Stimulated activated CD4-positive, alpha-beta T cell treated with anti-CD3 and anti-CD28 coated beads, TNF-alpha, amount 100 ng/mL, for 4 hours (primary cell): ENCODE measurements around the gene TEPSIN.

Source experiments
- DNase-seq, 3 experiments: peaks; one replicate each; pipeline ENCODE4 v3.0.0-alpha.2; 2020; ENCODE audit warnings: low read depth in 3 of 3

TEPSIN gene

GRCh38 chr17:81197831-81198490 lies 40.9 kb downstream of the TEPSIN start:
- DNase-seq, result no peak

GRCh38 chr17:81197409-81197795 lies 41.5 kb downstream of the TEPSIN start:
- no peak for DNase-seq

GRCh38 chr17:81196505-81197408 lies 42.1 kb downstream of the TEPSIN start:
- no peak for DNase-seq

GRCh38 chr17:81195941-81196495 lies 42.8 kb downstream of the TEPSIN start:
- DNase-seq, result no peak

DNA sequence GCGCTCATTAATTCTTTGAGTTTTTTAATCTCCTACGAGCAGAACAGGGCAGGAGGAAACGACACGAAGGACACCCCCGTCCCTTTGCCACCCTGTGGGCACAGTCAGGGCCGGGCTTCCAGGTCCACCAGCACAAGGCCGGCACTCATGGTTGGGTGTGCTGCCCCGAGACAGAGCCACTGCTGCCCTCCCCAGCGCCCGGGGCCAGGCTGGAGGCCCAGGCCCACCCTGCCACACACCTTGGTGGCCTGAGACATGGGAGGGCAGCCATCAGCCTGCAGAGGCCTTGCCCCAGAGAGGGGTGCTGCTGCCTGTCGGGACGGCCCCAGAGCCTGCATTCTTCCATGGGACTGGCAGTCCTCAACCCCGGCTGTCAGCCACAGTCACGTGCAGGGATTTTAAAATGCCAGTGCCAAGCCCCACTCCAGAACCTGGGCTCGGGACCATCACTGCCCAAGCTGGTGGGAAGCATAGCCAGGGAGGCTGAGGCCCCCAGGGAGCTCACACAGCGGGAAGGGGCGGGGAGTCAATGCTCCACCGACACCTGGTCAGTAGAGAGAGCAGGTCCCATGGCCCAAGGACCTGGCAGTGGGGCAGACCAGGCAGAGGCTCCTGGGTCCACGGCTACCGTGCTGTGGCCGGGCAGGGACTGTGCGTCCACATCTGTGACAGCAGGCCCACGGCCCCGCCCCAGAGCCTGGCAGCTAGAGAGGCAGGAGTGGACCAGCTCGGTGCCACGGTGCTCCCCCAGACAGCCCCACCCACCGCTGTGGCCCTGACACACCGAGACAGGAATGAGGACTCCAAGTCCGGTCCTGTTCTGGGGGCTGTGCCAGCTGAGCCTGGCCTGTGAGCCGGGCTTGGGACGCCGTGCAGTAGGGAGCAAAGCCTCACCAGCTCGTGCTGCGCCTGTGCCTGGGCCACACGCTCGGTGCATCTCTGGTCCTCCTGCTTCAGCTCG lies 43.6 kb downstream of the TEPSIN start:
- DNase-seq, result no peak

DNA sequence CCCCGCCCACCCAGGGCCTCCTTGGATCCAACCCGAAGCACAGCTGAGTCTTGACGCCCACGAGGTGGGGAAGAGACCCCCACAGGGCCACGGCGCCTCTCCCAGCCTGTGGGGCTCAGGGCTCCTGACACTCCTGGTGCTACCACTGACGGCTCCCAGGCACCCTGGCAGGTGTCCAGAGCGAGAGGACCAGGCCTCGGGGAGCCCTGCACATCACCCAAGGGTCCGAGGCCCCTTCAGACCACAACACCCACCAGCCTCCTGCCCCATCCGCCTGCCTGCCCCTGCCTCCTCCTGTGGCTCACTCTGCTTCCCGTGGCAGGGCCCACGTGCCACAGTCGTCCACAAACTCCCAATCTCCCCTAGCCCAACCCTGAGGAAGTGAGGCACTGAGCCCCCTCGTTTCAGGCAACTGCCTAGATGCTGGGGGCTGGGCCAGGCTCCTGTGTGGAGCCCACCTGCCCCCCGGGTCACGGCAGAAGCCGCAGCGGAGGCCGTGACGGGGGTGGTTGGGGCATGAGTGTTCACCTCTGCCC lies 44.6 kb downstream of the TEPSIN start:
- DNase-seq, result no peak

DNA sequence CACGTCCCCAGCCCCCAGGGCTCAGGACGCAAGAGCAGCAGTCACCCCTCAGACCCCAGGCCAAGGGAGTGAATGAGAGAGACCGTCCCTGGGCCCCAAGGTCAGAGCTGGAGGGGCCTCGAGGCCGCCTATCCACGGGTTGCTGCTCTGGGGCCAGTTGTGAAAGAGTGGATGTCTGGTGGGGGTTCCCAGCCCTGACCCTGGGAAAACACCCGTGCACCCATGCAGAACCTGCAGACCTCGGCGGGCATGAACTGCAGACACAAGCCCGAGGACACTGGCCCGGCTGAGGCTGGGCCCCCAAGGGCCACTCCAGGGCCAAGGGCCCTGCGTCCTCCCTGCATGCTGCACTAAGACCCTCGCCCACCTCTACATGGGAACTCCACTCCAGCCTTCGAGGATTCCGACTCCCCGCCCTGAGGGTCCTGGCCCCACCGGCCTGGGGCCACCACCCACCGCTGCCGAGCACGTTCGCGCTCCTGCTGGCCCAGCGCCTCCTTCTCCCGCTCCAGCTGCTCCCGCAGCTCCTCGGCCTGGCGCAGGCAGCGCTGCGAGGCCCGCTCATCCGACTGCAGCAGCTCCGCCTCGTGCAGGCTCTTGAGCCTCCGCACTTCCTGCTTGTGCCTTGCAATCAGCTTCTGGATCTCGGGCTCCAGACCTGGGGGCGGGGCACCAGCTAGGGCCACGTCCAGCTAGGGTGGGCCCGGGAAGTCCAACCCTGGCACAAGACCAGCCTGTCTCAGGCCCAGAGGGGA lies 45.2 kb downstream of the TEPSIN start:
- no peak for DNase-seq

DNA sequence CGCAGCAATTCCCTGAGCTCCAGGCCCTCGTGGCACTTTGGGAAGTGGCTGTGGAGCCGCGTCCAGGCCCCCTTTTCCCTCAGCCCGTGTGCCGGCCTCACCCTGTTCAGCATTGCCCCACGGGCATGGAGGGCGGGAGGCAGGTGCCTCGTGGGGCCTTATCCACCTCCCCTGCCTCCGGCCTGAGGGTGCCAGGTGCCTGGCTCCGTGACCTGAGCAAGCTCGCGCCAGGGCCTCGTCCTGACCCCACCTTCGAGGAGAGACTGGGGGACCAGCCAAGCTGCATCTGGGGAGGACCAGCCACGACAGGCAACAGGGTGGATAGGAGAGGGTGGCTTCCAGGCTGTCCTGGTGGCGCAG lies 45.8 kb downstream of the TEPSIN start:
- no peak for DNase-seq

- no peak for DNase-seq
Measured at GRCh38 chr17:81192386-81193050, 46.3 kb downstream of the TEPSIN start.

DNA sequence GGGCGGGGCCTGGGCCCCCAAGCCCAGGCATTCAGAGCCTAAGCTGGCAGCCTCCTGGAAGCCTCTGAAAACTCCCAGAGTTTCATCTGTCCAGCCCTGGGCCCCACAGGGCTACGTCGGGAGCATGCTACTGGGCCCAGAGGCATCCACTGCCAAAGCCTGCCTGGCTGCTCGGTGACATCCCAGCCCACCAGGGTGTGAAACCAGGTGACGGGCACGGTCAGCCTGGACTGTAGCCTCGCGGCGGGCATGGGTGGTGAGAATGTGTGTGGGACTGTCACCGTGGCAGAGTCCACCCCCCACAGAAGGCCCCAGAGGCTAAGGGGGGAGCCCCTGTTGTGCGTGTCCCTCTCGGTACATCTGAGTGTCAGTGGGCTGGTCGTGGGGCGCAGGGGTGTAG lies 47.2 kb downstream of the TEPSIN start:
- no peak for DNase-seq

- DNase-seq, result no peak
Measured at GRCh38 chr17:81191116-81191515, 47.7 kb downstream of the TEPSIN start.

DNA sequence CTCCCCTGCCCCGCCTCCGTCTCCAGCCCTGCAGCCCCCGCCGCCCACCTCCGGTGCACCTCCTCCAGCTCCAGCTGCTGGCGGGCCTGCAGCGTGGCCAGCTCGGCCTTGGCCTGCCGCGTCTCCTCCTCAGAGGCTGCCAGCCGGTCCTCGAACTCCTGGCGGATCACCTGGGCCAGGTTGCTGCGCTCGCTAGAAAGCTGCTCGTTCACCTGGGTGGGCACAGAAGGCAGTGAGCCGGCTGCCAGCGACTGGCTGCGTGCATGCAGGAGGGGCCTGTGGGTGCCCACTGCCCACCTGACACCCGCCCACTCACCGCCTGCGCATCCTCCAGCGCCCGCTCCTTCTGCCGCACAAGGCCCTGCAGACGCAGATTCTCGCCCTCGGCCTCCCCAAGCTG lies 48.3 kb downstream of the TEPSIN start:
- DNase-seq, result no peak

- no peak for DNase-seq
Measured at GRCh38 chr17:81189670-81190530, 49.0 kb downstream of the TEPSIN start.

GRCh38 chr17:81189016-81189415 lies 49.8 kb downstream of the TEPSIN start:
- DNase-seq, result no peak

DNA sequence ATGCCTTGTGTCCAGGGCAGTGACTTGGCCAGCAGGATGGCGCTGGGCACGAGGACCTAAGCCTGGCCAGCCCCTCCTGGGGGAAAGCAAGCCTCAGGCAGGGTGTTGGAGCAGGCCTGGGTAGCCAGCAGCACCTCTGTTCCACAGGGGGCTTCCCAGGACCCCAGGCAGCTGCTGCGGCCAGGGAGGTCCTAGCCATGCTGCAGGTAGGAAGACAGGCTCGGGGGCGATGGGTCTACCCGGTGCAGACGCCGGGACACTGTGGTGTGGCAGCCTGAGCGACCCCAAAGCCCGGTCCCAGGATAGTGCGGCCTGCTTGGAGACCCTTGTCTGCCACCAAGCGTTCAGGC lies 50.4 kb downstream of the TEPSIN start:
- no peak for DNase-seq

DNA sequence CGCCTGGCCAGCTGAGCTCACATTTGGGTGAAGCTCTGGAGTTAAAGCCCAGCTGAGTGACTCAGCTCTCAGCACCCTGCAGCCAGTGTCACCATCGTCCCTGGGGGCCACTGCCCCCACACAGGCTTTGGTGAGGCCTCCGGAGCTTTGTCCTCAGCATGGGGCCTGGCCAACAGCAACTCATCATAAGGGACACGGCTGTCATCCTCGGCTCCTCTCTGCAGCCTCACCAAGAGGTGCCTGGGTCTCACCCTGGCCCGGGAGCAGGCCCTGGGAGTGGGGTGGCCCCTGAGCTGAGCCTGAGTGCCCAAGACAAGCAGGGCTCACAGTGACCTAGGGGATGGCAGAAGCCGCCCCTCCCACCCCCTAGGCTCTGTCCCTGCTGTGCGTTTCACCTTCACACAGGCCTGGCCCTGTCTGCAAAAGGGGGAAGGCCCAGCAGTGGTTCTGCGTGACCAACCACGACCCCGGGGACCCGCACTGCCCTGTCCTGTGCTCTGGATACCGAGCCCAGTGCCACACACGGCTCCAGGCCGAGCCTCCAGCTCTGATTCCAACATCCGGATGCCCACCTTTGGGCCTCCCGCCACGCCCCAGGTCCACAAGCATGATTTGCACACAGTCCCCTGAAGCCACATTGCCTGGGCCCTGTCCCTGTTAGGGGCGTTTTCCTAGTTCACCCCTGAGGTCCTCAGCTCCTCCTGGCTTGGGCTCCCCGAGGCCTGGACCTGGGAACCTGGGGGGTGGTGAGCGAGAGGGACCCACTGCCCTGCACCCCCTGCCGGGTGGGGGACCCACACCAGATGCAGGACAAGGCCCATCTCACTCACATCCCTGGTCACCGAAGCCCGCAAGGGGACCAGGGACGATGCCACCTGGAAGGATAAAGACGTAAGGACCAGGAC lies 51.0 kb downstream of the TEPSIN start:
- DNase-seq, result no peak

DNA sequence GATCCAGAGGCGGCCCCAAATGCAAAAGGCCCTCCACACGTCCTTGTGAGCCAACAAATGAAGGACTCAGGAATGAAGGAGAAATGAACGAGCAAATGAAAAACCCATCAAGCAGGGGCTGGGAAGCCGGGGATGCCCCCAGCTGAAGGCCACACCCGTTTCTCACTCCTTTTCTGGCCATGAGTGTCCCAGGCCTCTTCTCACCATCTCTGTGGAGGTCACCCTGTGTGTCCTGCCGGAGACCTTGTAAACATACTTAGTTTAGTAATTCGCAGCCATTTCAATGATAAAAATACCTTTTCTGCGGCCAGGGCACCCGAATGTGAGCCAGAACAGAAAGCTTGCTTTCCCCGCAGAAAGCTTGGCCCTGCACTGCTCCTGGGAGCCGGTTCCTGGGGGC lies 51.7 kb downstream of the TEPSIN start:
- DNase-seq, result no peak

DNA sequence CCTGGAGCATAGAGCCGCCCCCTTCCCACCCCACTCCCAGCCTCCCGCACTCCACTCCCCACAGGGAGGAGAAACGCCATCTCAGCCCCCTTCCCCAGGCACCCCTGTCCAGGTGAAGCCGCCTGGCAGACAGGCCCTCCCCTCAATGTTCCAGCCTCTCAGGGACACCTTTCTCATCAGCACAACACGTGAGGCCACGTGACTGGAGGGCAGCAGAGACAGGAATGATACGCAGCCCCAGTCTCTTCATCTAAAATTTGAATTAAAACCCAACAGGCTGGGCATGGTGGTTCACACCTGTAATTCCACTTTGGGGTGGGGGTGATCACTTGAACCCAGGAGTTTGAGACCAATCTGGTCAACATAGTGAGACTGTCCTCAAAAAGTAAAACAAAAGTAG lies 52.7 kb downstream of the TEPSIN start:
- no peak for DNase-seq
